Measurements from ENCODE around the gene SMAD2. TPM values are rescaled to one million over a fixed set of nuclear protein-coding genes. Genes with fewer than 3 reads are reported as not detected.

The SMAD2 gene
- total RNA-seq, 3 donors from 2014 or later: 35.1 to 101 (median 73.6) TPM

GRCh38 chr18:47777626-47778025 lies 152.8 kb downstream of the SMAD2 start:
- intact Hi-C loops (cut with DNase I; ENCODE audit: low total_unique reads): no loop called here
- H3K4me1 ChIP-seq: no peaks in the 10 kb centered on the region
- TF ChIP-seq POLR2AphosphoS5 (IDR thresholded peaks at IDR 0.05): no peak
- no peak for TF ChIP-seq POLR2A (IDR thresholded peaks at IDR 0.05)
- TF ChIP-seq, protein P1, sequence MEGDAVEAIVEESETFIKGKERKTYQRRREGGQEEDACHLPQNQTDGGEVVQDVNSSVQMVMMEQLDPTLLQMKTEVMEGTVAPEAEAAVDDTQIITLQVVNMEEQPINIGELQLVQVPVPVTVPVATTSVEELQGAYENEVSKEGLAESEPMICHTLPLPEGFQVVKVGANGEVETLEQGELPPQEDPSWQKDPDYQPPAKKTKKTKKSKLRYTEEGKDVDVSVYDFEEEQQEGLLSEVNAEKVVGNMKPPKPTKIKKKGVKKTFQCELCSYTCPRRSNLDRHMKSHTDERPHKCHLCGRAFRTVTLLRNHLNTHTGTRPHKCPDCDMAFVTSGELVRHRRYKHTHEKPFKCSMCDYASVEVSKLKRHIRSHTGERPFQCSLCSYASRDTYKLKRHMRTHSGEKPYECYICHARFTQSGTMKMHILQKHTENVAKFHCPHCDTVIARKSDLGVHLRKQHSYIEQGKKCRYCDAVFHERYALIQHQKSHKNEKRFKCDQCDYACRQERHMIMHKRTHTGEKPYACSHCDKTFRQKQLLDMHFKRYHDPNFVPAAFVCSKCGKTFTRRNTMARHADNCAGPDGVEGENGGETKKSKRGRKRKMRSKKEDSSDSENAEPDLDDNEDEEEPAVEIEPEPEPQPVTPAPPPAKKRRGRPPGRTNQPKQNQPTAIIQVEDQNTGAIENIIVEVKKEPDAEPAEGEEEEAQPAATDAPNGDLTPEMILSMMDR (IDR thresholded peaks at IDR 0.05): no peak
- peaks cover 0 to under 1% of the 10 kb centered on the region in 2 donors for H3K9me3 ChIP-seq
- no peaks in the 10 kb centered on the region for H3K36me3 ChIP-seq
- H3K27ac ChIP-seq: no peak overlapping the region
- H3K4me3 ChIP-seq: no peak overlapping the region
- H3K27me3 ChIP-seq: no peaks in the 10 kb centered on the region
- DNase-seq (ENCODE audit: low spot score in 2 of 2): no peak

- intact Hi-C loops (cut with DNase I; ENCODE audit: low total_unique reads): no loop called here
- H3K27ac ChIP-seq: no peak overlapping the region
- no peaks in the 10 kb centered on the region for H3K27me3 ChIP-seq
- no peak for DNase-seq (ENCODE audit: low spot score in 2 of 2)
- TF ChIP-seq POLR2AphosphoS5 (IDR thresholded peaks at IDR 0.05) (no peak), POLR2A (IDR thresholded peaks at IDR 0.05) (no peak)
- TF ChIP-seq, protein P1 (IDR thresholded peaks at IDR 0.05): no peak
- no peaks in the 10 kb centered on the region for H3K4me1 ChIP-seq
- no peak overlapping the region for H3K4me3 ChIP-seq
- no peaks in the 10 kb centered on the region for H3K36me3 ChIP-seq
- no peaks in the 10 kb centered on the region for H3K9me3 ChIP-seq
These were observed 154.5 kb downstream of the SMAD2 start for GRCh38 chr18:47775961-47776360.

- H3K4me3 ChIP-seq: no peak overlapping the region
- DNase-seq (ENCODE audit: low spot score in 2 of 2): no peak
- no peaks in the 10 kb centered on the region for H3K27me3 ChIP-seq
- no peaks in the 10 kb centered on the region for H3K36me3 ChIP-seq
- no peak overlapping the region for H3K27ac ChIP-seq
- no peaks in the 10 kb centered on the region for H3K9me3 ChIP-seq
- TF ChIP-seq POLR2A (IDR thresholded peaks at IDR 0.05): no peak
- TF ChIP-seq POLR2AphosphoS5 (IDR thresholded peaks at IDR 0.05): no peak
- TF ChIP-seq, protein P1 (IDR thresholded peaks at IDR 0.05): no peak
- intact Hi-C loops (cut with DNase I; ENCODE audit: low total_unique reads): no loop called here
- no peaks in the 10 kb centered on the region for H3K4me1 ChIP-seq
These were observed 156.5 kb downstream of the SMAD2 start for GRCh38 chr18:47773931-47774330.

GRCh38 chr18:47772374-47773248 lies 157.8 kb downstream of the SMAD2 start:
- Histone ChIP-seq H3K36me3 (no peaks in the 10 kb centered on the region), H3K4me1 (no peaks in the 10 kb centered on the region), H3K27ac (no peak overlapping the region), H3K27me3 (no peaks in the 10 kb centered on the region), H3K4me3 (no peak overlapping the region), H3K9me3 (no peaks in the 10 kb centered on the region)
- DNase-seq (ENCODE audit: low spot score in 2 of 2): peak; percentile 34 to 67
- TF ChIP-seq POLR2AphosphoS5 (IDR thresholded peaks at IDR 0.05): no peak
- TF ChIP-seq, protein P1 (IDR thresholded peaks at IDR 0.05): peak in 2 of 3 donors; percentile 68 to 80
- intact Hi-C loops (cut with DNase I; ENCODE audit: low total_unique reads): no loop called here

GRCh38 chr18:47771922-47772321 lies 158.5 kb downstream of the SMAD2 start:
- TF ChIP-seq POLR2AphosphoS5 (IDR thresholded peaks at IDR 0.05): no peak
- no peak for TF ChIP-seq POLR2A (IDR thresholded peaks at IDR 0.05)
- TF ChIP-seq, protein P1 (IDR thresholded peaks at IDR 0.05): no peak
- Histone ChIP-seq H3K27ac (no peak overlapping the region), H3K4me1 (no peaks in the 10 kb centered on the region), H3K36me3 (no peaks in the 10 kb centered on the region), H3K27me3 (no peaks in the 10 kb centered on the region), H3K9me3 (no peaks in the 10 kb centered on the region), H3K4me3 (no peak overlapping the region)
- intact Hi-C loops (cut with DNase I; ENCODE audit: low total_unique reads): no loop called here
- DNase-seq (ENCODE audit: low spot score in 2 of 2): no peak
